Measurements from ENCODE around the gene ATL1. TPM values are rescaled to one million over a fixed set of nuclear protein-coding genes. Genes with fewer than 3 reads are reported as not detected.

The ATL1 gene
- total and polyA plus RNA-seq, 2 experiments from 2014 or later, result 3.5 to 7.0 TPM

DNA sequence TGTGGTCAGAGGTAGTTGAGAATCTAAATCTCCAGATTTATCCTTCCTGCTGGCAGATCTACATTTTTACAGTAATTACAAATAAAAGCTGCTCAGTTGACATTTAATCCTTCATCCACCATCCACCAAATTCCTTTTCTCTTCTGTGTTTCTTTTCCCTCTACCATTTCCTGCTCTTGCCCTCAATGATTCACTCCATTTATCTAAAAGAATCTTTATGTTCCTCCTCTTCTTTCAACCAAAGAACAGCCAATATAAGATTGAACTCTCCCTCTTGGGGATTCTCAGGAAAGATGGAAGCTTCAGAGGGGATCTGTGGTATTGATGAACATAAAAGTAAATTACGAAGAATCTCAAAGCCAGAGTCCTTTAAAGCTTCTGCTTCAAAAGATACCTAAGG is 31.9 kb upstream of the ATL1 start (continued):
- TF ChIP-seq JUNB (IDR thresholded peaks at IDR 0.05; ENCODE audit: unreplicated experiment), result no peak

DNA sequence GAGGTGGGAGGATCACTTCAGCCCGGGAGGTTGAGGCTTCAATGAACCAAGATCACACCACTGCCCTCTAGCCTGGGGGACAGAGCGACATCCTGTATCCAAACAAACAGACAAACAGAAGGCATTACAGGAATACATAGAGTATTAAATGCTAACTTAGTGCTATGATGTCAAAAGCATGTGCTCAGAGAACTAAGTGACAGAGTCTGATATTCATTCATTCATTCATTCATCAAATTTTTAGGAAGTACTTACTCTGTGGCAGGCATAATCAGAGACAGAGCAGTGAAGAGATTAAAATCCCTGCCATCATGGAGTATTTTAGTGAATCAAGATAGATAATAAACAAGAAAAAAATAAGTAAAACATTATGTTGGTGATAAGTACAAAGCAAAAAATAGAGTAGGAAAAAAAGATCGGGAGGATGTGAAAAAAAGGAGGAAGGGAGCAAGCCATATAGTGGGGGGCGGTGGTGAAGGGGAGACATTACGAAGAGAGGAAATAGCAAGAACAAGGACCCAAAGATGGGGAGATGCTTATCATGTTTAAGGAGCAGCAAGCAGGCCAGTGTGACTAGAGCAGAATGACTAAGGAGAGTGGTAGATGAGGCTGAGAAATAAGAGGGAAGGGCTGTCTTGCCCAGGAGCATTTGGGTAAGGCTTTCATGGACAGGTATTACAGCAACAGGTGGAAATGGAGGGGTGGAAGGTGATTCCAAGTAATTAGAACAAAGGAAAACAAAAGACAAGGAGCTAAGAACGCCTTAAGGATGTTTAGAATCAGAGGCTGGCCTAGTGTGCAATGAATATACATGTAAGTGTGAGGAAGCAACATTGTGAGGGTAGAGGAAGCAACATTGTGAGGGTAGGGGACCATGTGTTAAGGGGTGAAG is 30.4 kb upstream of the ATL1 start:
- peak overlapping the region; percentile 75 for H3K4me2 ChIP-seq
- H3F3A ChIP-seq (replicated peaks; ENCODE audit: low read depth), result no peaks in the 10 kb centered on the region
- H3K4me1 ChIP-seq (ENCODE audit: insufficient read depth), result peaks cover 28% of the 10 kb centered on the region
- peak overlapping the region; percentile 90 for H3K4me3 Mint-ChIP-seq
- H3K36me3 Mint-ChIP-seq (ENCODE audit: low read depth), result peaks cover 4% of the 10 kb centered on the region
- H3K36me3 ChIP-seq (ENCODE audit: insufficient read depth), result no peaks in the 10 kb centered on the region
- H4K20me1 ChIP-seq (replicated peaks; ENCODE audit: insufficient read depth), result peaks cover 15% of the 10 kb centered on the region
- no peaks in the 10 kb centered on the region for H3K27me3 ChIP-seq (ENCODE audit: insufficient read depth)
- no peak overlapping the region for H3K27ac ChIP-seq (ENCODE audit: low read depth)
- no peak overlapping the region for H3K27ac Mint-ChIP-seq
- no peak for TF ChIP-seq JUNB (IDR thresholded peaks at IDR 0.05; ENCODE audit: unreplicated experiment)
- TF ChIP-seq, protein P1, sequence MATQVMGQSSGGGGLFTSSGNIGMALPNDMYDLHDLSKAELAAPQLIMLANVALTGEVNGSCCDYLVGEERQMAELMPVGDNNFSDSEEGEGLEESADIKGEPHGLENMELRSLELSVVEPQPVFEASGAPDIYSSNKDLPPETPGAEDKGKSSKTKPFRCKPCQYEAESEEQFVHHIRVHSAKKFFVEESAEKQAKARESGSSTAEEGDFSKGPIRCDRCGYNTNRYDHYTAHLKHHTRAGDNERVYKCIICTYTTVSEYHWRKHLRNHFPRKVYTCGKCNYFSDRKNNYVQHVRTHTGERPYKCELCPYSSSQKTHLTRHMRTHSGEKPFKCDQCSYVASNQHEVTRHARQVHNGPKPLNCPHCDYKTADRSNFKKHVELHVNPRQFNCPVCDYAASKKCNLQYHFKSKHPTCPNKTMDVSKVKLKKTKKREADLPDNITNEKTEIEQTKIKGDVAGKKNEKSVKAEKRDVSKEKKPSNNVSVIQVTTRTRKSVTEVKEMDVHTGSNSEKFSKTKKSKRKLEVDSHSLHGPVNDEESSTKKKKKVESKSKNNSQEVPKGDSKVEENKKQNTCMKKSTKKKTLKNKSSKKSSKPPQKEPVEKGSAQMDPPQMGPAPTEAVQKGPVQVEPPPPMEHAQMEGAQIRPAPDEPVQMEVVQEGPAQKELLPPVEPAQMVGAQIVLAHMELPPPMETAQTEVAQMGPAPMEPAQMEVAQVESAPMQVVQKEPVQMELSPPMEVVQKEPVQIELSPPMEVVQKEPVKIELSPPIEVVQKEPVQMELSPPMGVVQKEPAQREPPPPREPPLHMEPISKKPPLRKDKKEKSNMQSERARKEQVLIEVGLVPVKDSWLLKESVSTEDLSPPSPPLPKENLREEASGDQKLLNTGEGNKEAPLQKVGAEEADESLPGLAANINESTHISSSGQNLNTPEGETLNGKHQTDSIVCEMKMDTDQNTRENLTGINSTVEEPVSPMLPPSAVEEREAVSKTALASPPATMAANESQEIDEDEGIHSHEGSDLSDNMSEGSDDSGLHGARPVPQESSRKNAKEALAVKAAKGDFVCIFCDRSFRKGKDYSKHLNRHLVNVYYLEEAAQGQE (IDR thresholded peaks at IDR 0.05; ENCODE audit: unreplicated experiment), result no peak
- TF ChIP-seq, protein P2, sequence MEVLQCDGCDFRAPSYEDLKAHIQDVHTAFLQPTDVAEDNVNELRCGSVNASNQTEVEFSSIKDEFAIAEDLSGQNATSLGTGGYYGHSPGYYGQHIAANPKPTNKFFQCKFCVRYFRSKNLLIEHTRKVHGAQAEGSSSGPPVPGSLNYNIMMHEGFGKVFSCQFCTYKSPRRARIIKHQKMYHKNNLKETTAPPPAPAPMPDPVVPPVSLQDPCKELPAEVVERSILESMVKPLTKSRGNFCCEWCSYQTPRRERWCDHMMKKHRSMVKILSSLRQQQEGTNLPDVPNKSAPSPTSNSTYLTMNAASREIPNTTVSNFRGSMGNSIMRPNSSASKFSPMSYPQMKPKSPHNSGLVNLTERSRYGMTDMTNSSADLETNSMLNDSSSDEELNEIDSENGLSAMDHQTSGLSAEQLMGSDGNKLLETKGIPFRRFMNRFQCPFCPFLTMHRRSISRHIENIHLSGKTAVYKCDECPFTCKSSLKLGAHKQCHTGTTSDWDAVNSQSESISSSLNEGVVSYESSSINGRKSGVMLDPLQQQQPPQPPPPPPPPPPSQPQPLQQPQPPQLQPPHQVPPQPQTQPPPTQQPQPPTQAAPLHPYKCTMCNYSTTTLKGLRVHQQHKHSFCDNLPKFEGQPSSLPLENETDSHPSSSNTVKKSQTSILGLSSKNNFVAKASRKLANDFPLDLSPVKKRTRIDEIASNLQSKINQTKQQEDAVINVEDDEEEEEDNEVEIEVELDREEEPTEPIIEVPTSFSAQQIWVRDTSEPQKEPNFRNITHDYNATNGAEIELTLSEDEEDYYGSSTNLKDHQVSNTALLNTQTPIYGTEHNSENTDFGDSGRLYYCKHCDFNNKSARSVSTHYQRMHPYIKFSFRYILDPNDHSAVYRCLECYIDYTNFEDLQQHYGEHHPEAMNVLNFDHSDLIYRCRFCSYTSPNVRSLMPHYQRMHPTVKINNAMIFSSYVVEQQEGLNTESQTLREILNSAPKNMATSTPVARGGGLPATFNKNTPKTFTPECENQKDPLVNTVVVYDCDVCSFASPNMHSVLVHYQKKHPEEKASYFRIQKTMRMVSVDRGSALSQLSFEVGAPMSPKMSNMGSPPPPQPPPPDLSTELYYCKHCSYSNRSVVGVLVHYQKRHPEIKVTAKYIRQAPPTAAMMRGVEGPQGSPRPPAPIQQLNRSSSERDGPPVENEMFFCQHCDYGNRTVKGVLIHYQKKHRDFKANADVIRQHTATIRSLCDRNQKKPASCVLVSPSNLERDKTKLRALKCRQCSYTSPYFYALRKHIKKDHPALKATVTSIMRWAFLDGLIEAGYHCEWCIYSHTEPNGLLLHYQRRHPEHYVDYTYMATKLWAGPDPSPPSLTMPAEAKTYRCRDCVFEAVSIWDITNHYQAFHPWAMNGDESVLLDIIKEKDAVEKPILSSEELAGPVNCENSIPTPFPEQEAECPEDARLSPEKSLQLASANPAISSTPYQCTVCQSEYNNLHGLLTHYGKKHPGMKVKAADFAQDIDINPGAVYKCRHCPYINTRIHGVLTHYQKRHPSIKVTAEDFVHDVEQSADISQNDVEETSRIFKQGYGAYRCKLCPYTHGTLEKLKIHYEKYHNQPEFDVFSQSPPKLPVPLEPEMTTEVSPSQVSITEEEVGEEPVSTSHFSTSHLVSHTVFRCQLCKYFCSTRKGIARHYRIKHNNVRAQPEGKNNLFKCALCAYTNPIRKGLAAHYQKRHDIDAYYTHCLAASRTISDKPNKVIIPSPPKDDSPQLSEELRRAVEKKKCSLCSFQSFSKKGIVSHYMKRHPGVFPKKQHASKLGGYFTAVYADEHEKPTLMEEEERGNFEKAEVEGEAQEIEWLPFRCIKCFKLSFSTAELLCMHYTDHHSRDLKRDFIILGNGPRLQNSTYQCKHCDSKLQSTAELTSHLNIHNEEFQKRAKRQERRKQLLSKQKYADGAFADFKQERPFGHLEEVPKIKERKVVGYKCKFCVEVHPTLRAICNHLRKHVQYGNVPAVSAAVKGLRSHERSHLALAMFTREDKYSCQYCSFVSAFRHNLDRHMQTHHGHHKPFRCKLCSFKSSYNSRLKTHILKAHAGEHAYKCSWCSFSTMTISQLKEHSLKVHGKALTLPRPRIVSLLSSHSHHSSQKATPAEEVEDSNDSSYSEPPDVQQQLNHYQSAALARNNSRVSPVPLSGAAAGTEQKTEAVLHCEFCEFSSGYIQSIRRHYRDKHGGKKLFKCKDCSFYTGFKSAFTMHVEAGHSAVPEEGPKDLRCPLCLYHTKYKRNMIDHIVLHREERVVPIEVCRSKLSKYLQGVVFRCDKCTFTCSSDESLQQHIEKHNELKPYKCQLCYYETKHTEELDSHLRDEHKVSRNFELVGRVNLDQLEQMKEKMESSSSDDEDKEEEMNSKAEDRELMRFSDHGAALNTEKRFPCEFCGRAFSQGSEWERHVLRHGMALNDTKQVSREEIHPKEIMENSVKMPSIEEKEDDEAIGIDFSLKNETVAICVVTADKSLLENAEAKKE (CRISPR knock-in tag; IDR thresholded peaks at IDR 0.05), result no peak
- TF ChIP-seq, protein P3, sequence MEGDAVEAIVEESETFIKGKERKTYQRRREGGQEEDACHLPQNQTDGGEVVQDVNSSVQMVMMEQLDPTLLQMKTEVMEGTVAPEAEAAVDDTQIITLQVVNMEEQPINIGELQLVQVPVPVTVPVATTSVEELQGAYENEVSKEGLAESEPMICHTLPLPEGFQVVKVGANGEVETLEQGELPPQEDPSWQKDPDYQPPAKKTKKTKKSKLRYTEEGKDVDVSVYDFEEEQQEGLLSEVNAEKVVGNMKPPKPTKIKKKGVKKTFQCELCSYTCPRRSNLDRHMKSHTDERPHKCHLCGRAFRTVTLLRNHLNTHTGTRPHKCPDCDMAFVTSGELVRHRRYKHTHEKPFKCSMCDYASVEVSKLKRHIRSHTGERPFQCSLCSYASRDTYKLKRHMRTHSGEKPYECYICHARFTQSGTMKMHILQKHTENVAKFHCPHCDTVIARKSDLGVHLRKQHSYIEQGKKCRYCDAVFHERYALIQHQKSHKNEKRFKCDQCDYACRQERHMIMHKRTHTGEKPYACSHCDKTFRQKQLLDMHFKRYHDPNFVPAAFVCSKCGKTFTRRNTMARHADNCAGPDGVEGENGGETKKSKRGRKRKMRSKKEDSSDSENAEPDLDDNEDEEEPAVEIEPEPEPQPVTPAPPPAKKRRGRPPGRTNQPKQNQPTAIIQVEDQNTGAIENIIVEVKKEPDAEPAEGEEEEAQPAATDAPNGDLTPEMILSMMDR (conservative IDR thresholded peaks at IDR 0.05; ENCODE audit: low read depth in 2 of 2), result peak in 1 of 2 experiments; percentile 30; a peak in 2 of 4 replicates
- H2AFZ ChIP-seq, result no peak overlapping the region
- H3K9me2 ChIP-seq (ENCODE audit: insufficient read depth), result no peaks in the 10 kb centered on the region
- H3K4me3 ChIP-seq, result peak overlapping the region; percentile 82; the same call in 1 of the 2 replicates
- H3K27me3 Mint-ChIP-seq (ENCODE audit: insufficient read depth, low read depth, poor library complexity), result peaks cover 10% of the 10 kb centered on the region
- DNase-seq (ENCODE audit: low spot score) (no peak), ATAC-seq (no peak)
- peaks cover 38% of the 10 kb centered on the region for H3K4me1 Mint-ChIP-seq
- peaks cover 72% of the 10 kb centered on the region for H3K79me2 ChIP-seq (replicated peaks; ENCODE audit: insufficient read depth)
- no peaks in the 10 kb centered on the region; the same call in 2 of the 3 replicates for H3K9me3 Mint-ChIP-seq

Data from GM23338 (cell line).